Measurements from ENCODE around the gene NOL4L.

NOL4L gene

GRCh38 chr20:32451682-32452461 lies 133.3 kb downstream of the NOL4L start (continued):
- TF ChIP-seq POU6F1 (CRISPR knock-in tag; IDR thresholded peaks at IDR 0.05; ENCODE audit: borderline replicate concordance, low read depth) (no peak), ISL1 (CRISPR knock-in tag; IDR thresholded peaks at IDR 0.05) (no peak), RARB (CRISPR knock-in tag; IDR thresholded peaks at IDR 0.05) (no peak)

GRCh38 chr20:32451340-32451681 lies 133.8 kb downstream of the NOL4L start:
- no peak for TF ChIP-seq TCF4 (CRISPR knock-in tag; IDR thresholded peaks at IDR 0.05; ENCODE audit: borderline replicate concordance)
- TF ChIP-seq CSDC2 (CRISPR knock-in tag; IDR thresholded peaks at IDR 0.05) = no peak
- TF ChIP-seq ZFP3 (CRISPR knock-in tag; IDR thresholded peaks at IDR 0.05) = no peak
- TF ChIP-seq CREB5 (CRISPR knock-in tag; IDR thresholded peaks at IDR 0.05; ENCODE audit: low read depth) = no peak
- TF ChIP-seq CSRNP3 (CRISPR knock-in tag; IDR thresholded peaks at IDR 0.05) = no peak
- TF ChIP-seq POU6F1 (CRISPR knock-in tag; IDR thresholded peaks at IDR 0.05; ENCODE audit: borderline replicate concordance, low read depth) = no peak
- TF ChIP-seq OSR1 (CRISPR knock-in tag; IDR thresholded peaks at IDR 0.05) = no peak
- no peak for TF ChIP-seq GLIS3 (CRISPR knock-in tag; IDR thresholded peaks at IDR 0.05)
- no peak for TF ChIP-seq ZNF70 (CRISPR knock-in tag; IDR thresholded peaks at IDR 0.05)
- TF ChIP-seq TSHZ2 (CRISPR knock-in tag; IDR thresholded peaks at IDR 0.05) = no peak
- no peak for TF ChIP-seq TOX (CRISPR knock-in tag; IDR thresholded peaks at IDR 0.05; ENCODE audit: borderline replicate concordance)
- no peak for TF ChIP-seq ZFP30 (CRISPR knock-in tag; IDR thresholded peaks at IDR 0.05)
- no peak for TF ChIP-seq ISL1 (CRISPR knock-in tag; IDR thresholded peaks at IDR 0.05)
- TF ChIP-seq RARB (CRISPR knock-in tag; IDR thresholded peaks at IDR 0.05) = no peak
- no peak for TF ChIP-seq ZC3H10 (CRISPR knock-in tag; IDR thresholded peaks at IDR 0.05)
- TF ChIP-seq ZNF565 (CRISPR knock-in tag; conservative IDR thresholded peaks at IDR 0.05; ENCODE audit: low read depth) = no peak
- no peak for TF ChIP-seq ESRRG (CRISPR knock-in tag; IDR thresholded peaks at IDR 0.05)

GRCh38 chr20:32450484-32451061 lies 134.6 kb downstream of the NOL4L start:
- TF ChIP-seq ESRRG (CRISPR knock-in tag; IDR thresholded peaks at IDR 0.05) (no peak), ZNF8 (CRISPR knock-in tag; IDR thresholded peaks at IDR 0.05) (no peak), POU6F1 (CRISPR knock-in tag; IDR thresholded peaks at IDR 0.05; ENCODE audit: borderline replicate concordance, low read depth) (no peak), ISL1 (CRISPR knock-in tag; IDR thresholded peaks at IDR 0.05) (no peak), TCF4 (CRISPR knock-in tag; IDR thresholded peaks at IDR 0.05; ENCODE audit: borderline replicate concordance) (no peak)
- ATAC-seq = no peak

More at GRCh38 chr20:32451340-32451681, 133.8 kb downstream of the NOL4L start:
- no peak for ATAC-seq

Measured in SK-N-SH treated with all-trans-retinoic acid at 6 μM for 48 hours (cell line).